NCI-H2107 (cell line): Measurements from ENCODE around the gene HLA-A.

Source experiments
- DNase-seq: peaks from one replicate; lab custom pipeline; 2025; lab: John Stamatoyannopoulos, UW

Gene HLA-A

GRCh38 chr6:29990931-29991330, 48.6 kb downstream of the HLA-A start:
- DNase-seq, result no peak

GRCh38 chr6:29992807-29993206, 50.5 kb downstream of the HLA-A start:
- no peak for DNase-seq

GRCh38 chr6:29994826-29995225, 52.5 kb downstream of the HLA-A start:
- DNase-seq, result no peak

DNA sequence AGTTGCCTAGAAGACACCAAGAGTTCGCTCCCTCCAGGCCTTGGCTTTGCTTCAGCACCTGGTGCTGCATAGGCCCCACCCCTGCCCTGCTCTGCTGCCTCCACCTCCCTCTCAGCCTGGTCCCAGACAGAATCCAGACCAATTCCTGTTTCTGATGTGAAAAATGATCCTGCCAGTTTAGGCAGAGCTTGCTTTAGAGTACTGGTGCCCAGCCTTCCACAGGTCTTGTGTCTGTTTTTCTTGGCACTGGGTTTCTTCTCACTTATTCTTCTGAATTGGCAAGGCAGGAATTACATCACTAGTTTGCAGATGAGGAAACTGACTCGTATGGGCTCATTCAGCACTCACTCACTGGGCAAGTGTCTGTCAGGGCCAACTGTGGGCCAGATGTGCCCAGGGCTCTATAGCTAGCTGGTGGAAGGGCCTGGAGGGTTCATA, 53.0 kb downstream of the HLA-A start:
- DNase-seq, result no peak
